HG03159 (cell line): Measurements from ENCODE around the gene CGNL1.

ENCODE experiments used
- ATAC-seq: cut with Tn5 transposase; IDR thresholded peaks from one replicate; pipeline ENCODE4 v1.9.1; 2021; ENCODE audit warnings: mild to moderate bottlenecking, moderate library complexity; ENCODE audit not compliant: unreplicated experiment

CGNL1 gene

GRCh38 chr15:57353317-57353804 is 22.9 kb upstream of the CGNL1 start:
- no peak for ATAC-seq

- ATAC-seq = no peak
These were observed 21.7 kb upstream of the CGNL1 start for GRCh38 chr15:57354436-57355123.

GRCh38 chr15:57355259-57355658 is 21.0 kb upstream of the CGNL1 start:
- ATAC-seq = no peak

- no peak for ATAC-seq
These were observed 20.1 kb upstream of the CGNL1 start for GRCh38 chr15:57356178-57356577.

GRCh38 chr15:57356636-57357035 is 19.7 kb upstream of the CGNL1 start:
- ATAC-seq = no peak

GRCh38 chr15:57357799-57358198 is 18.5 kb upstream of the CGNL1 start:
- no peak for ATAC-seq

- ATAC-seq = no peak
These were observed 17.7 kb upstream of the CGNL1 start for GRCh38 chr15:57358571-57358970.

GRCh38 chr15:57363661-57364060 is 12.6 kb upstream of the CGNL1 start:
- ATAC-seq = no peak

GRCh38 chr15:57364282-57365007 is 11.9 kb upstream of the CGNL1 start:
- no peak for ATAC-seq

GRCh38 chr15:57367556-57367955 is 8.7 kb upstream of the CGNL1 start:
- ATAC-seq = no peak

GRCh38 chr15:57370929-57371328 is 5.4 kb upstream of the CGNL1 start:
- ATAC-seq = no peak

- ATAC-seq = no peak
These were observed 2.9 kb upstream of the CGNL1 start for GRCh38 chr15:57373251-57373881.

GRCh38 chr15:57373882-57374276 is 2.4 kb upstream of the CGNL1 start:
- no peak for ATAC-seq

- ATAC-seq = no peak
These were observed 582 bp downstream of the CGNL1 start for GRCh38 chr15:57376696-57377477.

GRCh38 chr15:57377478-57377847 is 1.2 kb downstream of the CGNL1 start:
- ATAC-seq = no peak

- no peak for ATAC-seq
These were observed 3.2 kb downstream of the CGNL1 start for GRCh38 chr15:57379487-57379886.

GRCh38 chr15:57380854-57381253 is 4.5 kb downstream of the CGNL1 start:
- no peak for ATAC-seq

- ATAC-seq = no peak
These were observed 5.9 kb downstream of the CGNL1 start for GRCh38 chr15:57382215-57382614.

- no peak for ATAC-seq
These were observed 6.7 kb downstream of the CGNL1 start for GRCh38 chr15:57382969-57383368.

GRCh38 chr15:57384024-57384423 is 7.7 kb downstream of the CGNL1 start:
- ATAC-seq = no peak

GRCh38 chr15:57384816-57385215 is 8.5 kb downstream of the CGNL1 start:
- no peak for ATAC-seq
